ENCODE data around the gene MUL1.

The MUL1 gene, protein sequence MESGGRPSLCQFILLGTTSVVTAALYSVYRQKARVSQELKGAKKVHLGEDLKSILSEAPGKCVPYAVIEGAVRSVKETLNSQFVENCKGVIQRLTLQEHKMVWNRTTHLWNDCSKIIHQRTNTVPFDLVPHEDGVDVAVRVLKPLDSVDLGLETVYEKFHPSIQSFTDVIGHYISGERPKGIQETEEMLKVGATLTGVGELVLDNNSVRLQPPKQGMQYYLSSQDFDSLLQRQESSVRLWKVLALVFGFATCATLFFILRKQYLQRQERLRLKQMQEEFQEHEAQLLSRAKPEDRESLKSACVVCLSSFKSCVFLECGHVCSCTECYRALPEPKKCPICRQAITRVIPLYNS

DNA sequence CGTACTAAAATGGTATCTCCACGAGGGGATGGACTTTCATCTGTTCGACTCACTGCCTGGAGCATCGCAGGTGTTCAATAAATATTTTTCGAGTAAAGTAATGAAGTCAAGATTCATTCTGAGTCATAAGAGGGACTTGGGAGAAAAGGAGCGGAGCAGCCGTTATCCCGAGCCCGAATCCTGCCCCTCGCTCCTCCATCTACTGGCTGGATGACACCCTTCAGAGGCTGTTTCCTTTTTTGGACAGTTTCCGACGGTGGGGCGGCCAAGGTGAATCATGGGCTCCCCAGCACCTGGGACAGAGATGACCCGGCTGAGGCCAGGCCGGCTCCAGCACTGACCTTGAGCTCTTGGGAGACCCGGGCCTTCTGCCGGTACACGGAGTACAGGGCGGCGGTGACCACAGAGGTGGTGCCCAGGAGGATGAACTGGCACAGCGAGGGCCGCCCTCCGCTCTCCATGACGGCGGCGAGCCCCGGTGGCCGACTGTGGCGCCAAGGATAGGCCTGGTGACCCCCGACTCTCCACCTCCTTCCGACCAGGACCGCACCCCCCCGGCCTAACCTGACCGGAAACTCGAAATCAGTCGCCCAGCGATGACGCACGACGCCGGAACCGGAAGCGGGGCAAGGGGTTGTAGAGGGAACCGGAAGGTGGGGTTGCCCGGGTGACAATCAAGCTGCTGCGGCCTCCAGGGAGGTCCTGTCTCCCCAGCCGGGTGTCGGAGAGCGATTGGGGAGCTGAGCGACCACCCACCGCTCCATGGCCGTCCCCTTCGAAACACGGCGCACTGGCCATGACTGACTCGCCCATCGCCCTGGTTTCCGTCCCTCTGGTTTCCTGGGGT is at the start of gene MUL1:
Gene MUL1 (minus strand): TSS at position 588 of the 847 bp plus-strand sequence. CDS start 127 bp downstream, at position 461.
- Histone ChIP-seq H3K4me1 (ENCODE audit: control insufficient read depth, insufficient read depth, low read length) (no peaks in the 10 kb centered on the region), H3K27me3 (ENCODE audit: control insufficient read depth, insufficient read depth, low read length) (no peaks in the 10 kb centered on the region), H3K9ac (ENCODE audit: low read depth, low read length) (peak within 1 kb of the TSS; percentile 57), H3K36me3 (ENCODE audit: control insufficient read depth, insufficient read depth, low read length) (no peaks in the 10 kb centered on the region), H3K9me3 (ENCODE audit: control insufficient read depth, insufficient read depth, low read length) (no peaks in the 10 kb centered on the region), H3K4me3 (ENCODE audit: low read depth, low read length) (peak within 1 kb of the TSS; percentile 83)

DNA sequence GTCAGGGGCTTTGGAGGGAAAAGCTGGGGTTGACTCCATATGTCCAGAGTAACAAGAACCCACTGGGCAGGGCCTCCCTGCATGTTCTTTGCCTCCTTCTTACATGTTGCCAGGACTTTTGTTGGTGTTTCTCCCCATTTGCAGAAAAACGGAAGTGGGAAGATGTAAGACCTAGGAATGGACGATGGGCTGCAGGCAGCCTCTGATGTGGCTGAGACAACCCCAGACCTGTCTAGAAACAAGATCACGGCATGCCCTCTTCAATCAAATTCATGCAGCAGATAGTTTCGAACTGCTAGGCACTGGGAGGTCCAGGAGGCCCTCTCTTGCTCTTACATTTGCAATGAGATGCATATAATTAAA is 47.8 kb upstream of the MUL1 start:
- Histone ChIP-seq H3K9me3 (ENCODE audit: control insufficient read depth, insufficient read depth, low read length) (no peaks in the 10 kb centered on the region), H3K36me3 (ENCODE audit: control insufficient read depth, insufficient read depth, low read length) (no peaks in the 10 kb centered on the region), H3K9ac (ENCODE audit: low read depth, low read length) (no peak overlapping the region), H3K27me3 (ENCODE audit: control insufficient read depth, insufficient read depth, low read length) (peaks cover 65% of the 10 kb centered on the region), H3K4me3 (ENCODE audit: low read depth, low read length) (no peak overlapping the region), H3K4me1 (ENCODE audit: control insufficient read depth, insufficient read depth, low read length) (no peaks in the 10 kb centered on the region)

DNA sequence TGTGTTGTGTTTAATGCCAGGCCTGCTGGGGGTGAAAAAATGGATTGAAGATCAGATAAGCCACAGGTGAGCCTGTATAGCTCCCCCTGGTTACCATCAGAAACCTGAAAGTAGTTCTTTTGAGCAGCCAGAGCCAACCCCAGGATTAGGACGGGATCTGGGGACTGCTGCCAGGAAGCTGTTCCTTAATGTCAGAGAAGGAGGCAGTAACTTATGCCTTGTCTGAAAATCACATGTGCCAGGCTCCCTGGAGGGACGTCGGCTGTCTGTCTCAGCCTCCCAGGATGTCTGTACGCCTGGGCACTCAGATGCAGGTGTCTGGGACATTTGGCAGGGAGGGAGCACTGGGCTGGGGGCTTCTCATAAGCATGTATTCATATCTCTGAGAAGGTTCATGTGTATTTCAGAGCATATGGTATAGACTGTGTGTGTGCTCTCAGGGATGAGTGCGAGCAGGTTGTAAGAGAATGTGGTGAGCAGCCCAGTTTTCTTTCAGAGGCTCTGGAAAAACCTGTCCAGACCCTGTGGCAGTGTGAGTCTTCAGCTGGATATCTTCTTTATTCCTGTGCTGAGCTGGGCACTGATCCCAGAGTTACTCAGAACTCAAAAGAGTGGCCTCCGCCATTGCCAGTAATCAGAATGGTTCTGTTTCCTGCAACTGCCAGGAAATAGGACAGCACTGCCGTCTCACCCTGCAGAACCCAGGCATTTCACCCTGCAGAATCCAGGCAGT is 47.2 kb upstream of the MUL1 start:
- H3K4me3 ChIP-seq (ENCODE audit: low read depth, low read length), result no peak overlapping the region
- no peaks in the 10 kb centered on the region for H3K36me3 ChIP-seq (ENCODE audit: control insufficient read depth, insufficient read depth, low read length)
- H3K9ac ChIP-seq (ENCODE audit: low read depth, low read length), result no peak overlapping the region
- peaks cover 65% of the 10 kb centered on the region for H3K27me3 ChIP-seq (ENCODE audit: control insufficient read depth, insufficient read depth, low read length)
- no peaks in the 10 kb centered on the region for H3K9me3 ChIP-seq (ENCODE audit: control insufficient read depth, insufficient read depth, low read length)
- no peaks in the 10 kb centered on the region for H3K4me1 ChIP-seq (ENCODE audit: control insufficient read depth, insufficient read depth, low read length)

DNA sequence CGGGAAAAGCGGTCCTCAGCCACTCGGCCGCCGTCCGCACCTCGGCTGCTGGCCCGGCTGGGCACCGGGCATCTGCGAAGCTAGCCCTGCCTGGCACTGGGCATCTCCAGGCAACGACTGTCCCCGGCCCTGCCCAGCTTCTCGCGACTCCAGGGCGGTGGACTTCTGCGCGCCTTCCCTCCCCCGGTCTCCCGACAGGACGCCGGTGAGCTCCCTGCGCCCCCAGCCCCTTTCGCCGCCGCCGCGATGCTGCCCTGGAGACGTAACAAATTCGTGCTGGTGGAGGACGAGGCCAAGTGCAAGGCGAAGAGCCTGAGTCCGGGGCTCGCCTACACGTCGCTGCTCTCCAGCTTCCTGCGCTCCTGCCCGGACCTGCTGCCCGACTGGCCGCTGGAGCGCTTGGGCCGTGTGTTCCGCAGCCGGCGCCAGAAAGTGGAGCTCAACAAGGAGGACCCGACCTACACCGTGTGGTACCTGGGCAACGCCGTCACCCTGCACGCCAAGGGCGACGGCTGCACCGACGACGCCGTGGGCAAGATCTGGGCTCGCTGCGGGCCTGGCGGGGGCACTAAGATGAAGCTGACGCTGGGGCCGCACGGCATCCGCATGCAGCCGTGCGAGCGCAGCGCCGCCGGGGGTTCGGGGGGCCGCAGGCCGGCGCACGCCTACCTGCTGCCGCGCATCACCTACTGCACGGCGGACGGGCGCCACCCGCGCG is 44.9 kb upstream of the MUL1 start:
- Histone ChIP-seq H3K9ac (ENCODE audit: low read depth, low read length) (peak overlapping the region; percentile 54), H3K27me3 (ENCODE audit: control insufficient read depth, insufficient read depth, low read length) (peaks cover 65% of the 10 kb centered on the region)

DNA sequence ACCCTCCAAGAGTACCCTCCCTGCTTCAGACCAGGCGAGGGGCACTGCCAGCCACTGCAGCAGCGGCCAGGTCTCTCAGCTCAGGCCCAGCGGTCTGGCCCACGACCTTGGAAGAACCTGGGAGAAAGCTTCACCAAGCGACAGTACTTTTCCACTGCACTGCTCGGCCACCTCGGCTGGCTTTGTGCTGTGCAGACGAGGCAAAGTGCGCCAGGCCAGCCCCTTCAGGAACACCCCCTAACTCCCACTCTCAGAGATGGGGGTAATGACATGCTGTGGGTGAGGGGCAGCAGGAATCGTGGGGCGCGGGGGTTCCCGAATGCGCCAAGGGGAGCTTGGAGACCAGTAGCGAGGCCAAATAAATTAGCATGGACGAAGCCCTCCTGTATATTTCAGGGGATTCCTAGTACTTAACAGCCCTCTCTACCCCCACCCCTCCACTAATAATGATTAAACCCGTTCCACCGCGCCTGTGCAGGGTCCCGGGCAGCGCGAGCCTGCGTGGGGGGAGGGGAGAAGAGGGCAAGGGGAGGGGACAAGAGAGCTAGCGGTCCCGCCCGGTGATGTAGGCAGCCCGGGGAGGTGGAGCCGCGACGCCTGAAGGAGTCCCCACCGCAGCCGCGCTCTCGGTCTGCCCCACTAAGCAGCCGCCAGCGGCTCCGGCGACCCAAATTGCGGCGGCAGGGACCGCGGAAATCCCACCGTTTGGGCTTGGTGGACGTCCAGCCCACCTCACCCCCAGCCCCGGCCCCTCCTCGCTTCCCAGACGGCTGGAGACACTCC is 44.2 kb upstream of the MUL1 start, which contains the start of gene FAM43B:
Gene FAM43B (plus strand): TSS at position 629 of the 783 bp plus-strand sequence. CDS start 401 bp downstream, outside the sequence.
- H3K4me3 ChIP-seq (ENCODE audit: low read depth, low read length), result peak within 1 kb of the TSS; percentile 61
- H3K36me3 ChIP-seq (ENCODE audit: control insufficient read depth, insufficient read depth, low read length), result no peaks in the 10 kb centered on the region
- H3K27me3 ChIP-seq (ENCODE audit: control insufficient read depth, insufficient read depth, low read length), result peaks cover 61% of the 10 kb centered on the region
- H3K9ac ChIP-seq (ENCODE audit: low read depth, low read length), result peak within 1 kb of the TSS; percentile 54
- no peaks in the 10 kb centered on the region for H3K4me1 ChIP-seq (ENCODE audit: control insufficient read depth, insufficient read depth, low read length)
- H3K9me3 ChIP-seq (ENCODE audit: control insufficient read depth, insufficient read depth, low read length), result no peaks in the 10 kb centered on the region

More for the DNA sequence above, 44.9 kb upstream of the MUL1 start:
- H3K4me3 ChIP-seq (ENCODE audit: low read depth, low read length), result peak overlapping the region; percentile 61
- no peaks in the 10 kb centered on the region for H3K4me1 ChIP-seq (ENCODE audit: control insufficient read depth, insufficient read depth, low read length)
- H3K36me3 ChIP-seq (ENCODE audit: control insufficient read depth, insufficient read depth, low read length), result no peaks in the 10 kb centered on the region
- H3K9me3 ChIP-seq (ENCODE audit: control insufficient read depth, insufficient read depth, low read length), result no peaks in the 10 kb centered on the region

DNA sequence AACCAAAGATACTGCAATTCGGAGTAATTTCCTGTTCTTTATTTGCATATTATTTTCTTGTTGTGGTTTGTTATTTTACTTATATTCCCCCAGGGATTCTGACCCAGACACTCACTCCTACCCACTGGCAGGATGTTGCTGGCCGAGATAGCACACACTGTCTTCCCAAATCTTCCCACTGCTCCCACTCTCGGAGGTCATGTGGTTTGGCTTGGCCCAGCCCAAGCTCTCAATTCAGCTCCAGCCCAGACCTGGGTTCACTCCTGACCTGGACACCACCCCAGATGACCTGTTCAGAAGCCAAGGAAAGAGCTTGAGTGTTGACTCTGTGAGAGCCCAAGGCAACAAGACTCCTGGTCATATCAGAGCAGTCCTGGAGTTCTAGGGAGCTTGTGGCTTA is 43.2 kb upstream of the MUL1 start:
- H3K9ac ChIP-seq (ENCODE audit: low read depth, low read length), result no peak overlapping the region

DNA sequence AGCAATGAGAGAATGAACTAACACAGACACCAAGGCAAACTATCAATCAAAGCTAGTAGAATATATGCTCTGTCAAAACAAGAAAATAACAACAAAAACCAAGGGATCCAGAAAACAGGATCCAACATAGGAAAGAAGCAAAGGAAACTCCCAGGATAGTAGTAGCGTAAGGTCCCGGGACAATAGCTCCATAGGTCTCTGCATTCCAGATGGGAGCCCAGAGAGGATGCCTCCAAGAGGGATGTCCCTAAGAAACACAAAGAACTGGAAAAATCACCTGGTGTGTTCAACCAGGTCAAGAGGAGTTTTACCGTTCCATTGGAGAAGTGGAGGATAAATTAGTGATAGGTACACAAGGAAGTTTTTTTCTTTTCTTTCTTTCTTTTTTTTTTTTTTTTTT is 38.7 kb upstream of the MUL1 start:
- Histone ChIP-seq H3K36me3 (ENCODE audit: control insufficient read depth, insufficient read depth, low read length) (no peaks in the 10 kb centered on the region), H3K4me3 (ENCODE audit: low read depth, low read length) (no peak overlapping the region), H3K9me3 (ENCODE audit: control insufficient read depth, insufficient read depth, low read length) (no peaks in the 10 kb centered on the region), H3K4me1 (ENCODE audit: control insufficient read depth, insufficient read depth, low read length) (no peaks in the 10 kb centered on the region), H3K27me3 (ENCODE audit: control insufficient read depth, insufficient read depth, low read length) (peaks cover 17% of the 10 kb centered on the region), H3K9ac (ENCODE audit: low read depth, low read length) (no peak overlapping the region)

More for the DNA sequence above, 43.2 kb upstream of the MUL1 start:
- H3K27me3 ChIP-seq (ENCODE audit: control insufficient read depth, insufficient read depth, low read length), result peaks cover 56% of the 10 kb centered on the region
- H3K9me3 ChIP-seq (ENCODE audit: control insufficient read depth, insufficient read depth, low read length), result no peaks in the 10 kb centered on the region
- peak overlapping the region; percentile 61 for H3K4me3 ChIP-seq (ENCODE audit: low read depth, low read length)
- H3K4me1 ChIP-seq (ENCODE audit: control insufficient read depth, insufficient read depth, low read length), result no peaks in the 10 kb centered on the region
- no peaks in the 10 kb centered on the region for H3K36me3 ChIP-seq (ENCODE audit: control insufficient read depth, insufficient read depth, low read length)

DNA sequence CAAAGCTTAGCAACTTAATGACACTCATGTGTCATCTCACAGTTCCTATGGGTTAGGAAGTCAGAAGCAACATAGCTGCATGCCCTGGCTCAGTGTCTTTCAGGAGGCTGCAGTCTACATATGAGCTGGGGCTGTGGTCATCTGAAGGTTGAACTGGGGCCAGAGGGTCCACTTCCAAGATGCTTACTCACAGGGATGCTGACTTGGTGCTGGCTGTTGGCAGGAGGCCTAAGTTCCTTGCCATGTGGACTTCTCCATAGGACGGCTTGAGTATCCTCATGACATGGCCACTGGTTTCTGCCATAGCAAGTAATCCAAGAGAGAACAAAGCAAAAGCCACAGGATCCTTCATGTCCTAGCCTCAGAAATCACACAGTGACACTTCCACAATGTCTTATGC is 32.3 kb upstream of the MUL1 start:
- peaks cover 6% of the 10 kb centered on the region for H3K27me3 ChIP-seq (ENCODE audit: control insufficient read depth, insufficient read depth, low read length)
- H3K4me3 ChIP-seq (ENCODE audit: low read depth, low read length), result no peak overlapping the region
- H3K9ac ChIP-seq (ENCODE audit: low read depth, low read length), result no peak overlapping the region
- no peaks in the 10 kb centered on the region for H3K4me1 ChIP-seq (ENCODE audit: control insufficient read depth, insufficient read depth, low read length)
- H3K9me3 ChIP-seq (ENCODE audit: control insufficient read depth, insufficient read depth, low read length), result no peaks in the 10 kb centered on the region
- no peaks in the 10 kb centered on the region for H3K36me3 ChIP-seq (ENCODE audit: control insufficient read depth, insufficient read depth, low read length)

DNA sequence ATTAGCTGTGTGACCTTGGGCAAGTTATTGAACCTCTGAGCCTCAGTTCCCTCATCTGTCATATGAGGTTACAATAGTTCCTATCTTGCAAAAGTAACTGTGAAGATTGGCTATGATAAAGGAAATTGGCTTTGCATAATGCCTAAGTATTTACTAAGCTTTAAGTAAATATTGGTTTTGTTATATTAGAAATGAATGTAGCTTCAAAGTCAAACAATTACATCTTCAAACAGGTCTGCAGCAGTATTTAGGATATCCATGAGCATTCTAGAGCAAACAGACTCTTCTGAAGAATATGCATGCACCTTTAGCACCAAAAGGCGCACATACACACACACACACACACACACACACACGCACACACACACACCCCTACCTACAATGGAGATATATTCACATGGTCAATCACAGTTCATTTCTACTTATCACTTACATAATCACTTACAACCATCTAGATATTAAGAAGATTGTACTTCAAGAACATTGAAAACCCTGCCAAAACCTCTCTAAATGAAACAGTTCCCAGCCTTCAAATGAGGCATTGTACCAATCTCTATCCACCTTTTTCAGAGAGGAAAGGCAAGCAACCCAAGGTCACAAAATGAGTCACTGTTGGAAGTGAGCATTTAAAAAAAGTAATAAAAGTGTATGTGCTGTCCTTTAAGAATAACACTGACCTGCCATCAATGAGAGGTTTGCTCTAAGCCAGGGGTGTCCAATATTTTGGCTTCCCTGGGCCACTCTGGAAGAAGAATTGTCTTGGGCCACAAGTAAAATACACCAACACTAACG is 31.0 kb upstream of the MUL1 start:
- Histone ChIP-seq H3K9ac (ENCODE audit: low read depth, low read length) (no peak overlapping the region), H3K36me3 (ENCODE audit: control insufficient read depth, insufficient read depth, low read length) (no peaks in the 10 kb centered on the region), H3K4me1 (ENCODE audit: control insufficient read depth, insufficient read depth, low read length) (no peaks in the 10 kb centered on the region), H3K27me3 (ENCODE audit: control insufficient read depth, insufficient read depth, low read length) (peaks cover 4% of the 10 kb centered on the region), H3K4me3 (ENCODE audit: low read depth, low read length) (no peak overlapping the region), H3K9me3 (ENCODE audit: control insufficient read depth, insufficient read depth, low read length) (no peaks in the 10 kb centered on the region)

DNA sequence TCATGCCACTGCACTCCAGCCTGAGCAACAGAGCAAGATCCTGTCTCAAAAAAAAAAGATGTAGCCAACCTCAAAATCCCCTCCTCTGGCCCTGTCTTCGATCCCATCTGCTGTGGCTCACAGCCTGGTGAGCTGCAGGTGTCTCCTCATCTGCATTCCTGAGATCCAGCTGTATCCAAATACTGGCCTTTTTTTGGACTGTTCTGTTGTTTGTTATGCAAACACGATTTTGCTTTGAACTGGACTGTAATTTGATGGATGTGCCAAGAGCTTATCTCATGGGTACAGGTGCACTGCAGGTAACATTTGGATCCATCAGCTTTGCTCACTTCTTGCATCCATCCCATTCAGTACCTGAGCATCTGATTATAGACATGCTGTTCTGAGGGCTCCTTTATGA is 30.3 kb upstream of the MUL1 start:
- no peak overlapping the region for H3K9ac ChIP-seq (ENCODE audit: low read depth, low read length)
- H3K36me3 ChIP-seq (ENCODE audit: control insufficient read depth, insufficient read depth, low read length), result no peaks in the 10 kb centered on the region
- H3K4me3 ChIP-seq (ENCODE audit: low read depth, low read length), result no peak overlapping the region
- H3K9me3 ChIP-seq (ENCODE audit: control insufficient read depth, insufficient read depth, low read length), result no peaks in the 10 kb centered on the region
- no peaks in the 10 kb centered on the region for H3K4me1 ChIP-seq (ENCODE audit: control insufficient read depth, insufficient read depth, low read length)
- H3K27me3 ChIP-seq (ENCODE audit: control insufficient read depth, insufficient read depth, low read length), result peaks cover 4% of the 10 kb centered on the region

Data from iPS-15b (cell line).